ENCODE data around the gene MAP3K5. TPM values are rescaled to one million over a fixed set of nuclear protein-coding genes. Genes with fewer than 3 reads are reported as not detected.

MAP3K5 gene
- total RNA-seq, 4 donors from 2014 or later, result 26.9 to 64.5 (median 34.0) TPM

- Histone ChIP-seq H3K4me3 (no peak overlapping the region), H3K36me3 (no peaks in the 10 kb centered on the region), H3K9me3 (no peaks in the 10 kb centered on the region), H3K27ac (no peak overlapping the region), H3K4me1 (peaks cover 0 to 12% (median 2%) of the 10 kb centered on the region in 4 donors), H3K27me3 (no peaks in the 10 kb centered on the region)
- TF ChIP-seq CTCF (IDR thresholded peaks at IDR 0.05), result no peak
- TF ChIP-seq EP300 (IDR thresholded peaks at IDR 0.05), result no peak
- TF ChIP-seq POLR2A (IDR thresholded peaks at IDR 0.05), result no peak
- DNase-seq (ENCODE audit: low spot score in 2 of 2), result no peak
- whole genome bisulfite sequencing, 2 donors, result 88 to 96% methylated on average over 3 of the region's 3 CpGs
Observed at GRCh38 chr6:136732889-136733288, 59.4 kb downstream of the MAP3K5 start.

- DNase-seq (ENCODE audit: low spot score in 2 of 2), result no peak
Observed at GRCh38 chr6:136729832-136730231, 62.4 kb downstream of the MAP3K5 start.

GRCh38 chr6:136728976-136729515 is 63.2 kb downstream of the MAP3K5 start:
- H3K9me3 ChIP-seq, result no peaks in the 10 kb centered on the region
- H3K27ac ChIP-seq, result no peak overlapping the region
- 68 to 72% methylated on average over 4 of the region's 4 CpGs for WGBS, 2 donors
- no peaks in the 10 kb centered on the region for H3K27me3 ChIP-seq
- H3K4me3 ChIP-seq, result no peak overlapping the region
- no peak for TF ChIP-seq CTCF (IDR thresholded peaks at IDR 0.05)
- no peak for TF ChIP-seq EP300 (IDR thresholded peaks at IDR 0.05)
- no peak for TF ChIP-seq POLR2A (IDR thresholded peaks at IDR 0.05)
- peaks cover 0 to 3% (median 0%) of the 10 kb centered on the region in 4 donors for H3K4me1 ChIP-seq
- no peak for DNase-seq (ENCODE audit: low spot score in 2 of 2)
- no peaks in the 10 kb centered on the region for H3K36me3 ChIP-seq

More at GRCh38 chr6:136729832-136730231, 62.4 kb downstream of the MAP3K5 start:
- no peaks in the 10 kb centered on the region for H3K9me3 ChIP-seq
- no peak overlapping the region for H3K4me3 ChIP-seq
- H3K27ac ChIP-seq, result no peak overlapping the region
- peaks cover 0 to 3% (median 0%) of the 10 kb centered on the region in 4 donors for H3K4me1 ChIP-seq
- WGBS, 2 donors, result 66 to 68% methylated on average over 5 of the region's 5 CpGs
- H3K27me3 ChIP-seq, result no peaks in the 10 kb centered on the region
- no peaks in the 10 kb centered on the region for H3K36me3 ChIP-seq
- TF ChIP-seq EP300 (IDR thresholded peaks at IDR 0.05) (no peak), CTCF (IDR thresholded peaks at IDR 0.05) (no peak), POLR2A (IDR thresholded peaks at IDR 0.05) (no peak)

- DNase-seq (ENCODE audit: low spot score in 2 of 2), result no peak
- Histone ChIP-seq H3K27ac (no peak overlapping the region), H3K9me3 (no peaks in the 10 kb centered on the region), H3K4me1 (peaks cover 0 to 3% (median 0%) of the 10 kb centered on the region in 4 donors), H3K4me3 (no peak overlapping the region), H3K27me3 (no peaks in the 10 kb centered on the region), H3K36me3 (no peaks in the 10 kb centered on the region)
- no peak for TF ChIP-seq EP300 (IDR thresholded peaks at IDR 0.05)
- no peak for TF ChIP-seq CTCF (IDR thresholded peaks at IDR 0.05)
- TF ChIP-seq POLR2A (IDR thresholded peaks at IDR 0.05), result no peak
- 88 to 89% methylated on average over 2 of the region's 2 CpGs for WGBS, 2 donors
Observed at GRCh38 chr6:136728033-136728939, 64.0 kb downstream of the MAP3K5 start.
